A673 (cell line): ENCODE measurements around the gene OBI1. TPM values are rescaled to one million over a fixed set of nuclear protein-coding genes. Genes with fewer than 3 reads are reported as not detected.

Source experiments
- BruUV-seq: library from RNA; stranded (reverse); fragments of 400-500 nt; replicated peaks from 2 replicates; lab custom pipeline; 2021; lab: Mats Ljungman, UMichigan
- CTCF ChIA-PET: fragments of 300-600 bp; sonication (Branson Sonifier 250); formaldehyde crosslinking; loops from one replicate; lab custom pipeline; 2022; ENCODE audit warnings: antibody characterized with exemption; lab: Charles Lee
- POLR2A ChIA-PET: fragments of 300-600 bp; sonication (Branson Sonifier 250); formaldehyde crosslinking; loops from one replicate; lab custom pipeline; 2022; ENCODE audit warnings: antibody characterized with exemption; ENCODE audit not compliant: low non-redundant PET; lab: Charles Lee
- DNase-seq: peaks from one replicate; pipeline ENCODE4 v3.0.0-alpha.2; 2015; ENCODE audit warnings: low spot score
- H3K27ac ChIP-seq: fragments of 200-600 bp; sonication (generic); 2 replicates; pipeline ENCODE4 v1.5.1; 2016; ENCODE audit warnings: mixed run types, low read depth, mild to moderate bottlenecking, mixed read lengths, antibody characterized with exemption, low read length; ENCODE audit not compliant: poor library complexity, severe bottlenecking
- H3K27me3 ChIP-seq: fragments of 200-600 bp; sonication (generic); replicated peaks from 2 replicates; pipeline ENCODE4 v1.6.1; 2017; ENCODE audit warnings: mixed run types, low read depth, mild to moderate bottlenecking, mixed read lengths, antibody characterized with exemption, low read length; ENCODE audit not compliant: insufficient read depth, poor library complexity
- H3K36me3 ChIP-seq: fragments of 200-600 bp; sonication (generic); 2 replicates; pipeline ENCODE4 v1.6.1; 2016; ENCODE audit warnings: mixed run types, mild to moderate bottlenecking, mixed read lengths, antibody characterized with exemption, low read length; ENCODE audit not compliant: insufficient read depth, poor library complexity, severe bottlenecking
- H3K4me1 ChIP-seq: fragments of 200-600 bp; sonication (generic); 2 replicates; pipeline ENCODE4 v1.6.1; 2017; ENCODE audit warnings: mixed run types, mild to moderate bottlenecking, mixed read lengths, antibody characterized with exemption, low read length; ENCODE audit not compliant: insufficient read depth, poor library complexity, severe bottlenecking
- H3K4me3 ChIP-seq: fragments of 200-600 bp; sonication (generic); 2 replicates; pipeline ENCODE4 v1.5.1; 2016; ENCODE audit warnings: low read depth, mixed run types, mild to moderate bottlenecking, mixed read lengths, low read length; ENCODE audit not compliant: poor library complexity, severe bottlenecking
- H3K9me3 ChIP-seq: fragments of 200-600 bp; sonication (generic); 2 replicates; pipeline ENCODE4 v1.6.1; 2016; ENCODE audit warnings: mixed run types, low read depth, mild to moderate bottlenecking, mixed read lengths, antibody characterized with exemption, low read length; ENCODE audit not compliant: poor library complexity, severe bottlenecking
- CTCF ChIP-seq: fragments of 300-800, 200-600 bp; sonication (generic); conservative IDR thresholded peaks from 2 replicates; pipeline ENCODE4 v1.5.1; 2017; ENCODE audit warnings: low read depth, mild to moderate bottlenecking, antibody characterized with exemption, low read length, moderate library complexity, mixed read lengths
- EZH2 ChIP-seq: fragments of 200-600 bp; sonication (generic); IDR thresholded peaks from 2 replicates; pipeline ENCODE4 v1.6.1; 2017; ENCODE audit warnings: borderline replicate concordance, low read depth, mild to moderate bottlenecking, mixed read lengths, antibody characterized with exemption, low read length; ENCODE audit not compliant: poor library complexity, severe bottlenecking
- intact Hi-C: fragments of 100-400 bp; cut with micrococcal nuclease; formaldehyde crosslinking; loops from one replicate; pipeline ENCODE4 v1.10.0; 2022; ENCODE audit not compliant: unreplicated experiment
- total RNA-seq: library from RNA; stranded (reverse); gene quantifications from 2 replicates; pipeline ENCODE4 v1.2.3, GENCODE V29; 2021

The OBI1 gene
- total RNA-seq, 1 experiment from 2014 or later, result 24.2 TPM

- ChIA-PET CTCF (no interaction called here), POLR2A (no interaction called here)
- no TSS peak for BruUV-seq
- Histone ChIP-seq H3K4me1 (peaks cover 5% of the 10 kb centered on the region), H3K9me3 (no peaks in the 10 kb centered on the region), H3K4me3 (no peak overlapping the region), H3K36me3 (no peaks in the 10 kb centered on the region), H3K27ac (no peak overlapping the region), H3K27me3 (peaks cover 99% of the 10 kb centered on the region)
- intact Hi-C loops, result loop anchor here (10.0 kb wide), 1 partner anchor 358 kb away; no protein-coding TSS in a partner anchor
- no peak for TF ChIP-seq CTCF
- TF ChIP-seq EZH2, result no peak
- DNase-seq, result no peak
Observed at GRCh38 chr13:78592584-78592983, 66.4 kb downstream of the OBI1 start.

- Histone ChIP-seq H3K27ac (no peak overlapping the region), H3K4me3 (no peak overlapping the region), H3K9me3 (no peaks in the 10 kb centered on the region), H3K4me1 (no peaks in the 10 kb centered on the region), H3K36me3 (no peaks in the 10 kb centered on the region), H3K27me3 (peaks cover 84% of the 10 kb centered on the region)
- ChIA-PET POLR2A (no interaction called here), CTCF (no interaction called here)
- no peak for TF ChIP-seq EZH2
- no peak for TF ChIP-seq CTCF
- BruUV-seq, result no TSS peak
- intact Hi-C loops, result loop anchor here (10.0 kb wide), 1 partner anchor 274 kb away; no protein-coding TSS in a partner anchor
- DNase-seq, result peak; percentile 54
Observed at GRCh38 chr13:78589206-78589605, 69.7 kb downstream of the OBI1 start.

- ChIA-PET POLR2A (no interaction called here), CTCF (no interaction called here)
- intact Hi-C loops, result loop anchor here (10.0 kb wide), 1 partner anchor 273 kb away; no protein-coding TSS in a partner anchor
- Histone ChIP-seq H3K4me1 (no peaks in the 10 kb centered on the region), H3K36me3 (no peaks in the 10 kb centered on the region), H3K27ac (no peak overlapping the region), H3K9me3 (no peaks in the 10 kb centered on the region), H3K27me3 (peaks cover 71% of the 10 kb centered on the region), H3K4me3 (no peak overlapping the region)
- no peak for DNase-seq
- no TSS peak for BruUV-seq
- TF ChIP-seq CTCF (no peak), EZH2 (no peak)
Observed at GRCh38 chr13:78587395-78587794, 71.6 kb downstream of the OBI1 start.
